MCF 10A (cell line): ENCODE measurements around the gene IFITM2. TPM values are rescaled to one million over a fixed set of nuclear protein-coding genes. Genes with fewer than 3 reads are reported as not detected.
"Not testable (repeated sequence)": the region's sequence is repeated elsewhere in the genome, so short reads cannot be mapped to it uniquely, and the experiment has no call there.

Experiments
- Bru-seq: library from RNA; stranded (reverse); fragments of 400-500 nt; gene quantifications from one replicate; lab custom pipeline; 2021; lab: Mats Ljungman, UMichigan
- BruChase-seq, 2 experiments: library from RNA; stranded (reverse); fragments of 400-500 nt; gene quantifications; one replicate each; lab custom pipeline; 2021; lab: Mats Ljungman, UMichigan
- BruUV-seq: library from RNA; stranded (reverse); fragments of 400-500 nt; replicated peaks from 2 replicates; lab custom pipeline; 2021; lab: Mats Ljungman, UMichigan
- CTCF ChIA-PET: fragments of 300-600 bp; sonication (Branson Sonifier 250); formaldehyde crosslinking; extraction: SDS; loops from one replicate; lab custom pipeline; 2021; ENCODE audit warnings: antibody characterized with exemption, inconsistent platforms; lab: Yijun Ruan, JAX
- POLR2A ChIA-PET: fragments of 300-600, 350-650 bp; sonication (Branson Sonifier 250); formaldehyde crosslinking; extraction: SDS; loops from one replicate; lab custom pipeline; 2020; ENCODE audit warnings: antibody characterized with exemption, inconsistent platforms; lab: Yijun Ruan, JAX
- DNase-seq: peaks from one replicate; pipeline ENCODE4 v3.0.0-alpha.2; 2018; ENCODE audit not compliant: unreplicated experiment
- H3K27ac Mint-ChIP-seq: one replicate; pipeline ENCODE4 v1.8.0; 2022; ENCODE audit warnings: mild to moderate bottlenecking, low read depth, mixed read lengths; ENCODE audit not compliant: unreplicated experiment
- H3K27me3 Mint-ChIP-seq: one replicate; pipeline ENCODE4 v1.8.0; 2022; ENCODE audit warnings: mixed read lengths; ENCODE audit not compliant: insufficient read depth, unreplicated experiment
- H3K36me3 Mint-ChIP-seq: one replicate; pipeline ENCODE4 v1.8.0; 2022; ENCODE audit warnings: mild to moderate bottlenecking, moderate library complexity, mixed read lengths; ENCODE audit not compliant: insufficient read depth, unreplicated experiment
- H3K4me1 Mint-ChIP-seq: one replicate; pipeline ENCODE4 v1.8.0; 2022; ENCODE audit warnings: mixed read lengths; ENCODE audit not compliant: insufficient read depth, unreplicated experiment
- H3K4me3 Mint-ChIP-seq: one replicate; pipeline ENCODE4 v1.8.0; 2022; ENCODE audit warnings: mild to moderate bottlenecking, moderate library complexity, mixed read lengths; ENCODE audit not compliant: unreplicated experiment
- H3K9me3 Mint-ChIP-seq: one replicate; pipeline ENCODE4 v1.8.0; 2022; ENCODE audit warnings: mixed read lengths; ENCODE audit not compliant: unreplicated experiment
- CTCF ChIP-seq: fragments of 200-600 bp; IDR thresholded peaks from one replicate; pipeline ENCODE4 v1.8.0; 2022; ENCODE audit warnings: antibody characterized with exemption, mild to moderate bottlenecking; ENCODE audit not compliant: unreplicated experiment
- intact Hi-C: fragments of 100-400 bp; cut with micrococcal nuclease; formaldehyde crosslinking; loops from 2 replicates; pipeline ENCODE4 v1.14.1; 2022
- long read RNA-seq: library from polyadenylated mRNA; stranded (forward); transcript quantifications from one replicate; pipeline ENCODE4 v2.0.0, GENCODE V29; 2022
- total RNA-seq: library from RNA; stranded (reverse); gene quantifications from 2 replicates; pipeline ENCODE4 v1.2.3, GENCODE V29; 2022

Gene IFITM2
- 288 and 314 TPM in 2 replicates for total RNA-seq
- percentile 93 among the genes with signal in this experiment for Bru-seq, nascent RNA
- BruChase-seq, experiment 1, labeled RNA remaining after a 6-hour chase = percentile 97 among the genes with signal in this experiment
- BruChase-seq, experiment 2, labeled RNA remaining after a 2-hour chase = percentile 92 among the genes with signal in this experiment
- long read RNA-seq, transcript IFITM2-206 (2 exons, 892 nt) = major isoform, 396 of 505 reads
- long read RNA-seq, partial matches to known transcripts = 0 of 505 reads
- long read RNA-seq, other reads (novel, unspliced or antisense) = 106 of 505 reads

- not testable (repeated sequence) for H3K36me3 Mint-ChIP-seq
- POLR2A ChIA-PET = interaction anchor here (0.6 to 2.4 kb wide), 8 partner anchors 9 to 101 kb away, joined by 3 to 24 read pairs (median 4); partner anchors contain the start of genes BET1L, PSMD13, RIC8A and SIRT3
Measured at GRCh38 chr11:307766-308708, at the start of gene IFITM2. Gene IFITM2 (plus strand): TSS chr11:307816. CDS start chr11:308193, 377 bp downstream.

GRCh38 chr11:259413-259812 is 48.2 kb upstream of the IFITM2 start:
- Mint-ChIP-seq H3K36me3 (no peaks in the 10 kb centered on the region), H3K4me1 (no peaks in the 10 kb centered on the region), H3K27ac (no peak overlapping the region), H3K27me3 (peaks cover 11% of the 10 kb centered on the region), H3K9me3 (peaks cover 8% of the 10 kb centered on the region), H3K4me3 (no peak overlapping the region)
- intact Hi-C loops = no loop called here
- BruUV-seq = no TSS peak
- CTCF ChIA-PET = interaction anchor here (4.0 kb wide), 1 partner anchor 9 kb away, joined by 24 read pairs; no protein-coding TSS in a partner anchor
- POLR2A ChIA-PET = interaction anchor here (0.6 to 0.9 kb wide), 2 partner anchors 8 to 25 kb away, joined by 3 read pairs; no protein-coding TSS in a partner anchor
- no peak for DNase-seq
- no peak for TF ChIP-seq CTCF

More at GRCh38 chr11:307766-308708, at the start of gene IFITM2:
- H3K27me3 Mint-ChIP-seq, H3K9me3 Mint-ChIP-seq: not testable (repeated sequence)
- CTCF ChIA-PET = interaction anchor here (0.5 to 5.0 kb wide), 9 partner anchors 9 to 583 kb away, joined by 3 to 68 read pairs (median 3); partner anchors contain the start of gene PTDSS2
- Mint-ChIP-seq H3K27ac (peak within 1 kb of the TSS; percentile 61), H3K4me3 (peak within 1 kb of the TSS; percentile 73), H3K4me1 (peaks cover 20% of the 10 kb centered on the region)
- TSS peak; percentile 96 for BruUV-seq
- peak; percentile 94 for DNase-seq
- intact Hi-C loops = loop anchor here (1.0 to 5.0 kb wide), 2 partner anchors 48 to 56 kb away; no protein-coding TSS in a partner anchor

- no peak overlapping the region for H3K27ac Mint-ChIP-seq
- CTCF ChIA-PET = interaction anchor here (0.8 to 4.0 kb wide), 3 partner anchors 11 to 102 kb away, joined by 3 to 24 read pairs (median 3); no protein-coding TSS in a partner anchor
- no peaks in the 10 kb centered on the region for H3K36me3 Mint-ChIP-seq
- H3K27me3 Mint-ChIP-seq = no peaks in the 10 kb centered on the region
- intact Hi-C loops = no loop called here
- no TSS peak for BruUV-seq
- POLR2A ChIA-PET = interaction anchor here (0.7 to 1.0 kb wide), 2 partner anchors 22 to 52 kb away, joined by 3 read pairs; no protein-coding TSS in a partner anchor
- peaks cover 8% of the 10 kb centered on the region for H3K9me3 Mint-ChIP-seq
- TF ChIP-seq CTCF = no peak
- H3K4me3 Mint-ChIP-seq = no peak overlapping the region
- no peaks in the 10 kb centered on the region for H3K4me1 Mint-ChIP-seq
- no peak for DNase-seq
Measured at GRCh38 chr11:261624-262023, 46.0 kb upstream of the IFITM2 start.

GRCh38 chr11:266676-267439 is 40.8 kb upstream of the IFITM2 start:
- peaks cover 16% of the 10 kb centered on the region for H3K4me1 Mint-ChIP-seq
- H3K36me3 Mint-ChIP-seq = no peaks in the 10 kb centered on the region
- no TSS peak for BruUV-seq
- intact Hi-C loops = no loop called here
- no peak for TF ChIP-seq CTCF
- no peak overlapping the region for H3K4me3 Mint-ChIP-seq
- no peaks in the 10 kb centered on the region for H3K9me3 Mint-ChIP-seq
- H3K27me3 Mint-ChIP-seq = peaks cover 9% of the 10 kb centered on the region
- DNase-seq = peak; percentile 43
- POLR2A ChIA-PET = interaction anchor here (0.9 to 1.0 kb wide), 2 partner anchors 58 to 60 kb away, joined by 3 to 4 read pairs; partner anchors contain the start of gene BET1L
- H3K27ac Mint-ChIP-seq = peak overlapping the region; percentile 71
- CTCF ChIA-PET = interaction anchor here (0.5 kb wide), 1 partner anchor 12 kb away, joined by 3 read pairs; no protein-coding TSS in a partner anchor
